Activated CD4-positive, CD25-positive, alpha-beta regulatory T cell treated with anti-CD3 and anti-CD28 coated beads, Interleukin-2, amount 50 U/mL, for 16 hours (primary cell): Measurements from ENCODE around the gene COMP.
A peak's percentile ranks its signal among the peaks of the same experiment; 100 is the strongest.
"Not testable (repeated sequence)": the region's sequence is repeated elsewhere in the genome, so short reads cannot be mapped to it uniquely, and the experiment has no call there.

Experiments
- DNase-seq: peaks from one replicate; pipeline ENCODE4 v3.0.0-alpha.2; 2020; ENCODE audit warnings: low read depth, low spot score

The COMP gene

GRCh38 chr19:18790566-18791314 lies at the start of gene COMP:
Gene COMP, minus strand, starts transcription at chr19:18791305. Its CDS starts 36 bp downstream, at chr19:18791269.
- no peak for DNase-seq

GRCh38 chr19:18840288-18841267 lies 49.5 kb upstream of the COMP start:
- DNase-seq, result no peak

GRCh38 chr19:18839465-18840287 lies 48.6 kb upstream of the COMP start:
- no peak for DNase-seq

- DNase-seq, result no peak
These were observed 43.5 kb upstream of the COMP start for GRCh38 chr19:18834644-18834984.

- DNase-seq, result no peak
These were observed 42.9 kb upstream of the COMP start for GRCh38 chr19:18833849-18834643.

- no peak for DNase-seq
These were observed 42.0 kb upstream of the COMP start for GRCh38 chr19:18833141-18833476.

- DNase-seq, result no peak
These were observed 41.4 kb upstream of the COMP start for GRCh38 chr19:18832306-18833140.

GRCh38 chr19:18831524-18832305 lies 40.6 kb upstream of the COMP start, which contains the start of gene UPF1:
Gene UPF1, plus strand, starts transcription at chr19:18831959. Its CDS starts 251 bp downstream, at chr19:18832210.
- DNase-seq, result peak; percentile 90

- DNase-seq, result no peak
These were observed 39.4 kb upstream of the COMP start for GRCh38 chr19:18830488-18830887.

GRCh38 chr19:18828786-18829185 lies 37.7 kb upstream of the COMP start:
- no peak for DNase-seq

GRCh38 chr19:18817574-18817973 lies 26.5 kb upstream of the COMP start:
- no peak for DNase-seq

GRCh38 chr19:18816645-18817044 lies 25.5 kb upstream of the COMP start:
- DNase-seq, result not testable (repeated sequence)

- no peak for DNase-seq
These were observed 24.6 kb upstream of the COMP start for GRCh38 chr19:18815673-18816072.

GRCh38 chr19:18814063-18814462 lies 23.0 kb upstream of the COMP start:
- no peak for DNase-seq

- DNase-seq, result not testable (repeated sequence)
These were observed 20.5 kb upstream of the COMP start for GRCh38 chr19:18811638-18812037.

- no peak for DNase-seq
These were observed 18.2 kb upstream of the COMP start for GRCh38 chr19:18809149-18809868.

GRCh38 chr19:18807861-18808331 lies 16.8 kb upstream of the COMP start:
- DNase-seq, result no peak

GRCh38 chr19:18804643-18805042 lies 13.5 kb upstream of the COMP start:
- no peak for DNase-seq
